PFSK-1 (cell line): ENCODE results near the gene ACAP3.

Source experiments
- FOXP2 ChIP-seq: optimal IDR thresholded peaks from 2 replicates; pipeline ENCODE3; 2011; ENCODE audit warnings: borderline replicate concordance, control low read depth, inconsistent platforms; ENCODE audit not compliant: insufficient read depth; ENCODE audit errors: extremely low read length, extremely low read depth
- POLR2AphosphoS5 ChIP-seq: IDR thresholded peaks from 2 replicates; pipeline ENCODE4 v1.6.1; 2012; ENCODE audit warnings: low read depth, mild to moderate bottlenecking, control low read depth, low read length, moderate library complexity
- REST ChIP-seq, 2 experiments: IDR thresholded peaks; 2 replicates each; pipeline versions ENCODE4 v1.6.1 to v1.8.0; 2011 to 2012; ENCODE audit warnings: low read depth in 2 of 2, low read length in 2 of 2, control low read depth in 1 of 2, inconsistent platforms in 1 of 2, mild to moderate bottlenecking in 1 of 2, moderate library complexity in 1 of 2; ENCODE audit not compliant: insufficient read depth in 1 of 2
- SIN3A ChIP-seq: IDR thresholded peaks from 2 replicates; pipeline ENCODE4 v1.6.1; 2012; ENCODE audit warnings: mild to moderate bottlenecking, low read length, moderate library complexity, borderline replicate concordance; ENCODE audit not compliant: insufficient read depth
- TAF1 ChIP-seq: IDR thresholded peaks from 2 replicates; pipeline ENCODE4 v1.6.1; 2012; ENCODE audit warnings: low read length, control low read depth, borderline replicate concordance; ENCODE audit not compliant: insufficient read depth

GRCh38 chr1:1302006-1302430 lies 5.7 kb downstream of the ACAP3 start:
- TF ChIP-seq TAF1: no peak
- no peak for TF ChIP-seq REST (IDR thresholded peaks at IDR 0.05; ENCODE audit: insufficient read depth in 1 of 2, low read depth in 2 of 2, low read length in 2 of 2)
- TF ChIP-seq POLR2AphosphoS5: no peak
- TF ChIP-seq SIN3A: no peak
- no peak for TF ChIP-seq FOXP2
